Measurements from ENCODE around the gene MBD3L3. TPM values are rescaled to one million over a fixed set of nuclear protein-coding genes. Genes with fewer than 3 reads are reported as not detected.
"Not testable (repeated sequence)": the region's sequence is repeated elsewhere in the genome, so short reads cannot be mapped to it uniquely, and the experiment has no call there.

The MBD3L3 gene
- total and polyA plus RNA-seq, 8 donors = not detected

DNA sequence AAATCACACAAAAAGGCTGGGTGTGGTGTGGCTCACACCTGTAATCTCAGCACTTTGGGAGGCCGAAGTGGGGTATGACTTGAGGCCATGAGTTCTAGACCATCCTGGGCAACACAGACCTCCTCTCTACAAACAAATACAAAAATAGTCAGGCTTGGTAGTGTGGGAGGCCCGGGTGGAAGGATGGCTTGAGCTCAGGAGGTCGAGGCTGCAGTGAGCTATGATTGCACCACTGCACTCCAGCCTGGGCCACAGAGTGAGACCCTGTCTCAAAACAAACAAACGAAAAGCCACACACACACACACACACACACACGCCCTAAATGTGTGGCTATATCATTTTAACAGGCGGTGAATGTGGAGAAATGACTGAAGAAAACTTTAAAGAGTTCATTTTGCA, 10.1 kb upstream of the MBD3L3 start:
- DNase-seq (no peak), ATAC-seq (no peak)
- Histone ChIP-seq H3K27ac (peak overlapping the region in 1 of 2 donors; percentile 93), H3K27me3 (no peaks in the 10 kb centered on the region), H3K9me3 (no peaks in the 10 kb centered on the region), H3K4me1 (peaks cover 6 to 17% of the 10 kb centered on the region in 2 donors), H3K4me3 (peak overlapping the region in 1 of 2 donors; percentile 99), H3K36me3 (peaks cover 0 to 31% of the 10 kb centered on the region in 2 donors)
- intact Hi-C loops (cut with DNase I) = no loop called here
- TF ChIP-seq, protein P1, sequence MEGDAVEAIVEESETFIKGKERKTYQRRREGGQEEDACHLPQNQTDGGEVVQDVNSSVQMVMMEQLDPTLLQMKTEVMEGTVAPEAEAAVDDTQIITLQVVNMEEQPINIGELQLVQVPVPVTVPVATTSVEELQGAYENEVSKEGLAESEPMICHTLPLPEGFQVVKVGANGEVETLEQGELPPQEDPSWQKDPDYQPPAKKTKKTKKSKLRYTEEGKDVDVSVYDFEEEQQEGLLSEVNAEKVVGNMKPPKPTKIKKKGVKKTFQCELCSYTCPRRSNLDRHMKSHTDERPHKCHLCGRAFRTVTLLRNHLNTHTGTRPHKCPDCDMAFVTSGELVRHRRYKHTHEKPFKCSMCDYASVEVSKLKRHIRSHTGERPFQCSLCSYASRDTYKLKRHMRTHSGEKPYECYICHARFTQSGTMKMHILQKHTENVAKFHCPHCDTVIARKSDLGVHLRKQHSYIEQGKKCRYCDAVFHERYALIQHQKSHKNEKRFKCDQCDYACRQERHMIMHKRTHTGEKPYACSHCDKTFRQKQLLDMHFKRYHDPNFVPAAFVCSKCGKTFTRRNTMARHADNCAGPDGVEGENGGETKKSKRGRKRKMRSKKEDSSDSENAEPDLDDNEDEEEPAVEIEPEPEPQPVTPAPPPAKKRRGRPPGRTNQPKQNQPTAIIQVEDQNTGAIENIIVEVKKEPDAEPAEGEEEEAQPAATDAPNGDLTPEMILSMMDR (IDR thresholded peaks at IDR 0.05) = no peak

DNA sequence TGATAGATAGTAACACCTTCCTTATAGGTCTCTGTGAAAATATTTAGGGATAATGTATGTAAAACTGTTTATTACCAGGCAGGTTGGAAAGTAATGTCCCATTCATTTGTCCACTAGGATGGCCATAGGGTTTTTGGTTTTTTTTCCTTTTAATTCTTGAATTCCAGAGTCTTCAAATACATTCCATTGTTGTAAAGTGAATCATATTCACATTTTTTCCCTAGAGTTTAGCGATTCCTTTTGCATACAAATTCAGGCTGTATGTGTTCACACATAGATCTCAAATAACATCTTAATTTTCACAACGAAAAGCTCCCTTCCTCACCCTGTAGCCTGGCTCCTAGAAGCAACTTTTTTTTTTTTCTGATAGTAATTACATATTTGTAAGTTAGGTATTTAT, 9.2 kb upstream of the MBD3L3 start:
- intact Hi-C loops (cut with DNase I) = no loop called here

DNA sequence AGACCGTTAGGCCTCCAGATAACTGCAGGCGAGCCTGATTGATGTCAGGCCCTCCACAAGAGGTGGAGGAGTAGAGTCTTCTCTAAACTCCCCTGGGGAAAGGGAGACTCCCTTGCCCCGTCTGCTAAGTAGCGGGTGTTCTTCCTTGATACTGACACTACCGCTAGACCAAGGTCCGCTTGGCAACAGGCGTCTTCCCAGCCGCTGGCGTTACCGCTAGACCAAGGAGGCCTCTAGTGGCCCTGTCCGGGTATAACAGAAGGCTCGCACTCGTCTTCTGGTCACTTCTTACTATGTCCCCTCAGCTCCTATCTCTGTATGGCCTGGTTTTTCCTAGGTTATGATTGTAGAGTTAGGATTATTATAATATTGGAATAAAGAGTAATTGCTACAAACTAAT, 8.6 kb upstream of the MBD3L3 start:
- DNase-seq; ATAC-seq; H3K4me3 ChIP-seq; H3K27ac ChIP-seq; H3K9me3 ChIP-seq; H3K27me3 ChIP-seq; intact Hi-C loops (cut with DNase I): not testable (repeated sequence)
- peaks cover 6 to 17% of the 10 kb centered on the region in 2 donors for H3K4me1 ChIP-seq
- peaks cover 0 to 16% of the 10 kb centered on the region in 2 donors for H3K36me3 ChIP-seq
- TF ChIP-seq, protein P1 (IDR thresholded peaks at IDR 0.05) = peak in 1 of 2 donors; percentile 24

More for the DNA sequence above, 9.2 kb upstream of the MBD3L3 start:
- DNase-seq (no peak), ATAC-seq (no peak)
- H3K4me3 ChIP-seq = no peak overlapping the region
- H3K27me3 ChIP-seq = no peaks in the 10 kb centered on the region
- peaks cover 6 to 17% of the 10 kb centered on the region in 2 donors for H3K4me1 ChIP-seq
- H3K9me3 ChIP-seq = no peaks in the 10 kb centered on the region
- TF ChIP-seq, protein P1 (IDR thresholded peaks at IDR 0.05) = no peak
- peaks cover 0 to 22% of the 10 kb centered on the region in 2 donors for H3K36me3 ChIP-seq
- no peak overlapping the region for H3K27ac ChIP-seq

DNA sequence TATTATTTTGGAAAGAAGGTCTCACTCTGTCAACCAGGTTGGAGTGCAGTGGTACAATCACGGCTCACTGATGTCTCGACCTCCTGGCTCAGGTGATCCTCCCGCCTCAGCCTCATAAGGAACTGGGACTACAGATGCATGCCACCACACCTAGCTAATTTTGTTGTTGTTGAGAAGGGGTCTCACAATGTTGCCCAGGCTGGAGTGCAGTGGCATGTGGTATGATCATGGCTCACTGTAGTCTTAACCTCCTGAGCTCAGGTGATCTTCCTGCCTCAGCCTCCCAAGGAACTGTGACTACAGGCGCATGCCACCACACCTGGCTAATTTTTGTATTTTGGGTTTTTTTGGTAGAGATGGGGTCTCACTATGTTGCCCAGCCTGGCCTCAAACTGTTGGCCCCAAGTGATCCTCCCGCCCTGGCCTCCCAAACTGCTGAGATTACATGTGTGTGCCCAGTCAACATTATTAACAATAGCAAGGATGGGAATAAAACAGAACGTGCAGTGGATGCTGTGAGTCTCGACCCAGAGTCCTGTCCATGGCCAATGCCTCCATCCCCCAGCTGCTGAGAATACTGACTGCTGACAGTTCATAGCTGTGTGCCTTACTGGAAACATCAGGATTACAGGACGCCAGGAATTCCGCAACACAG, 5.4 kb upstream of the MBD3L3 start:
- no peak for DNase-seq
- Histone ChIP-seq H3K4me3 (no peak overlapping the region), H3K27ac (no peak overlapping the region), H3K27me3 (no peaks in the 10 kb centered on the region), H3K4me1 (peaks cover 0 to 3% of the 10 kb centered on the region in 2 donors), H3K36me3 (no peaks in the 10 kb centered on the region), H3K9me3 (no peaks in the 10 kb centered on the region)
- ATAC-seq = no peak
- intact Hi-C loops (cut with DNase I) = no loop called here
- TF ChIP-seq, protein P1 (IDR thresholded peaks at IDR 0.05) = no peak

DNA sequence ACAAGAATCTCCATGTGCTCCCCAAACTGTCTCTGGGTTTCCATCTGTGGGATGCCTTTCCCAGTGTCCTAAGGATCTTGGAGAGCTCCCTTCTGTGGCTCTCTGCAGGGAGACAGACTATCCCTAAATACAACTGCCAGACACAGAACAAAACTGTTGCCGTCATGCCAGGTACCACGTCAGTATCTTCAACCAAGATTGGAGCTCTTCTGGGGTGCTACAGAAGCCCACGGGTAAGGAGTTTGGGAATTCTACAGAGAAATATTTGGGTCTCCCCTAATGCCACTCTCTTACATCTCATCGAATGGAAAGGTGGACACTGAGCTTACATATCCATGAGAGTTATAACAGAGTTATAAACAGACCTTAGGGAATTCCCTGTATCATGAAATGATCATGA, 4.9 kb upstream of the MBD3L3 start:
- DNase-seq (no peak), ATAC-seq (no peak)
- no peak overlapping the region for H3K27ac ChIP-seq
- TF ChIP-seq, protein P1 (IDR thresholded peaks at IDR 0.05) = no peak
- no peaks in the 10 kb centered on the region for H3K36me3 ChIP-seq
- no peaks in the 10 kb centered on the region for H3K9me3 ChIP-seq
- no peaks in the 10 kb centered on the region for H3K4me1 ChIP-seq
- H3K27me3 ChIP-seq = no peaks in the 10 kb centered on the region
- H3K4me3 ChIP-seq = no peak overlapping the region
- intact Hi-C loops (cut with DNase I) = no loop called here

DNA sequence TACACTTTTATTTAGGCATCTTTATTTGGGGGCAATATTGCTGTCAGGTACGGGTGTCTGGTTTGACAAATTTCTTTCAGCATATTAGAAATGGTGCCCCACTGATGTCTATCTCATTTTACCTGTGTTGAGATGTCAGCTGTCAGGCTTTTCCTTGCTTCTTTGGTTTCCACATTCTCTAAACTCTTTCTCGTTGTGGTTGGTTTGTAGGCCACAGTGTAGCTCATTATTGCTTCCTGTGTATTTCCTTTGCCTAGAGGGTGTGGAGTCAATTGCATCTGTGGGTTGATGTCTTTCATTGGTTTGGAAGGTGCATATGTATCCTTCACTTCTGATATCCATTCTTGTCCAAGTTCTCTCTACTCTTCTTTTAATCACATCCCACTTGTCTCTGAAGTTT, 1.5 kb upstream of the MBD3L3 start:
- H3K9me3 ChIP-seq; H3K4me3 ChIP-seq; intact Hi-C loops (cut with DNase I); H3K27ac ChIP-seq; DNase-seq; ATAC-seq; H3K36me3 ChIP-seq; H3K27me3 ChIP-seq; H3K4me1 ChIP-seq: not testable (repeated sequence)

DNA sequence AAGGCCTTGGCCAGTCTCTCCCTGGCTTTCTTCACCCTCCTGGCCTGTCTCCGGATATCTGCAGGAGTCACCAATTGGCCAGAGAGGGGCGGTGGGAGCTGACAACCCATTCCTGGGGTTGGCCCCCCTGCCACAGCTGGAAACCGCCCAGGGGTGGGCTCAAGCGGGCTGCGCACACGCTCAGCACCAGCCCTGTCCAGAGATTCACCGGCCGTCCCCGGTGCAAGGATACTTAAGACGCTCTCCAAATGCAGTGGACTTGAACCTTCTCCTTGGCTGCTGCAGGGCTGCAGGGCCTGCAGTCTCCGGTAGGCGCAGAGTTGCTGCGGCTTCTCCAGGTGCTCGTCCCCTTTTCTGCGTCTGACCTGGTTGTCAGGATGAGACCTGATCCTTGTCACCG, 2.1 kb downstream of the MBD3L3 start:
- DNase-seq = peak in 1 of 4 donors; percentile 40
- H3K4me3 ChIP-seq; H3K27ac ChIP-seq; H3K27me3 ChIP-seq; intact Hi-C loops (cut with DNase I); ATAC-seq; H3K9me3 ChIP-seq; H3K36me3 ChIP-seq; H3K4me1 ChIP-seq: not testable (repeated sequence)

DNA sequence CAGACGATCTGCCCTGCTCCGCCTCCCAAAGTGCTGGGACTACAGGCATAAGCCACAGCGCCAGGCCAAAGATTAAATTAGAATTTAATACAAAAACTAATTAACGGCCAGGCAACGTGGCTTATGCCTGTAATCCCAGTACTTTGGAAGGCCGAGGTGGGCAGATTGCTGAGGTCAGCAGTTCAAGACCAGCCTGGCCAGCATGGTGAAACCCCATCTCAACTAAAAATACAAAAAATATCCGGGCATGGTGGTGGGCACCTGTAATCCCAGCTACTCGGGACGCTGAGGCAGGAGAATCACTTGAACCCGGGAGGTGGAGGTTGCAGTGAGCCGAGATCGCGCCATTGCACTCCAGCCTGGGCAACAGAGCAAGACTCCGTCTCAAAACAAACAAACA, 2.8 kb downstream of the MBD3L3 start:
- ATAC-seq; H3K27me3 ChIP-seq; intact Hi-C loops (cut with DNase I); H3K27ac ChIP-seq; H3K9me3 ChIP-seq; H3K36me3 ChIP-seq; H3K4me3 ChIP-seq; DNase-seq; H3K4me1 ChIP-seq: not testable (repeated sequence)

All from left lung (tissue), 10 donors.